ENCODE data around the gene MCC. TPM values are rescaled to one million over a fixed set of nuclear protein-coding genes. Genes with fewer than 3 reads are reported as not detected.

The MCC gene
- total RNA-seq, 1 experiment from 2014 or later = 7.6 TPM

GRCh38 chr5:113421693-113422092 lies 66.6 kb downstream of the MCC start:
- peaks cover 0 to 5% of the 10 kb centered on the region in 2 experiments; a peak in 1 of 4 replicates for H3K4me1 Mint-ChIP-seq
- no peak for DNase-seq
- no peak overlapping the region for H3K4me3 Mint-ChIP-seq
- Histone ChIP-seq H3K4me2 (ENCODE audit: insufficient read depth, insufficient read length, low read length) (no peak overlapping the region), H3K9ac (ENCODE audit: extremely low read depth, insufficient read length, low read length) (no peak overlapping the region), H3K9me3 (ENCODE audit: control insufficient read depth, low read depth, low read length) (no peaks in the 10 kb centered on the region), H3K79me1 (ENCODE audit: insufficient read depth, low read depth, low read length, poor library complexity, severe bottlenecking) (no peaks in the 10 kb centered on the region), H2BK120ac (ENCODE audit: low read depth, low read length, poor library complexity, severe bottlenecking) (no peak overlapping the region), H3K4me1 (ENCODE audit: insufficient read depth, low read length) (no peaks in the 10 kb centered on the region), H4K20me1 (ENCODE audit: control insufficient read depth, insufficient read depth, insufficient read length) (no peaks in the 10 kb centered on the region), H3K18ac (ENCODE audit: insufficient read length, low read depth, low read length) (no peak overlapping the region), H4K5ac (ENCODE audit: insufficient read length, low read depth, low read length) (no peak overlapping the region), H3K4ac (ENCODE audit: low read depth, low read length) (no peak overlapping the region), H2BK15ac (ENCODE audit: low read depth, low read length) (no peak overlapping the region), H4K8ac (replicated peaks; ENCODE audit: insufficient read length, low read depth, low read length) (no peak overlapping the region), H2BK20ac (ENCODE audit: low read depth, low read length, poor library complexity, severe bottlenecking) (no peak overlapping the region), H3K56ac (ENCODE audit: insufficient read length, low read depth, low read length) (no peak overlapping the region), H2AK5ac (ENCODE audit: insufficient read length, low read length) (no peak overlapping the region), H2BK12ac (ENCODE audit: insufficient read length, low read depth, low read length) (no peak overlapping the region), H2BK5ac (ENCODE audit: insufficient read length, low read length) (no peak overlapping the region), H3K27ac (ENCODE audit: insufficient read length, low read depth, low read length) (no peak overlapping the region), H3K14ac (ENCODE audit: insufficient read depth, low read length) (no peak overlapping the region), H2AFZ (ENCODE audit: low read length) (no peak overlapping the region), H3T11ph (ENCODE audit: low read length) (no peak overlapping the region), H3K79me2 (ENCODE audit: insufficient read depth, low read length) (no peaks in the 10 kb centered on the region), H4K91ac (ENCODE audit: insufficient read length, low read depth, low read length) (no peak overlapping the region), H3K27me3 (ENCODE audit: insufficient read depth, low read length) (no peaks in the 10 kb centered on the region), H3K23me2 (ENCODE audit: insufficient read length, low read depth, low read length, poor library complexity, severe bottlenecking) (no peaks in the 10 kb centered on the region), H3K23ac (ENCODE audit: insufficient read length, low read depth, low read length) (no peak overlapping the region)
- no peaks in the 10 kb centered on the region for H3K9me3 Mint-ChIP-seq
- peak overlapping the region in 1 of 3 experiments; percentile 33; a peak in 1 of 7 replicates for H3K27ac Mint-ChIP-seq
- TF ChIP-seq, protein P1, sequence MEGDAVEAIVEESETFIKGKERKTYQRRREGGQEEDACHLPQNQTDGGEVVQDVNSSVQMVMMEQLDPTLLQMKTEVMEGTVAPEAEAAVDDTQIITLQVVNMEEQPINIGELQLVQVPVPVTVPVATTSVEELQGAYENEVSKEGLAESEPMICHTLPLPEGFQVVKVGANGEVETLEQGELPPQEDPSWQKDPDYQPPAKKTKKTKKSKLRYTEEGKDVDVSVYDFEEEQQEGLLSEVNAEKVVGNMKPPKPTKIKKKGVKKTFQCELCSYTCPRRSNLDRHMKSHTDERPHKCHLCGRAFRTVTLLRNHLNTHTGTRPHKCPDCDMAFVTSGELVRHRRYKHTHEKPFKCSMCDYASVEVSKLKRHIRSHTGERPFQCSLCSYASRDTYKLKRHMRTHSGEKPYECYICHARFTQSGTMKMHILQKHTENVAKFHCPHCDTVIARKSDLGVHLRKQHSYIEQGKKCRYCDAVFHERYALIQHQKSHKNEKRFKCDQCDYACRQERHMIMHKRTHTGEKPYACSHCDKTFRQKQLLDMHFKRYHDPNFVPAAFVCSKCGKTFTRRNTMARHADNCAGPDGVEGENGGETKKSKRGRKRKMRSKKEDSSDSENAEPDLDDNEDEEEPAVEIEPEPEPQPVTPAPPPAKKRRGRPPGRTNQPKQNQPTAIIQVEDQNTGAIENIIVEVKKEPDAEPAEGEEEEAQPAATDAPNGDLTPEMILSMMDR (conservative IDR thresholded peaks at IDR 0.05) = no peak
- WGBS (ENCODE audit: extremely low coverage, insufficient read length, low lambda C conversion rate) = no CpG with 5 or more reads among the region's 2 CpGs
- no peaks in the 10 kb centered on the region for H3K27me3 Mint-ChIP-seq (ENCODE audit: low read depth)
- no peaks in the 10 kb centered on the region for H3K36me3 Mint-ChIP-seq (ENCODE audit: insufficient read depth in 1 of 3, low read depth in 3 of 3)

All from H9 (cell line).